ENCODE results near the gene UBR3.

- TF ChIP-seq CTCF (IDR thresholded peaks at IDR 0.05) (no peak), POLR2A (IDR thresholded peaks at IDR 0.05) (no peak)
Observed at GRCh38 chr2:169955940-169956339, 128.7 kb downstream of the UBR3 start.

Data from right lobe of liver (tissue), 4 donors.